Activated CD8-positive, alpha-beta memory T cell treated with anti-CD3 and anti-CD28 coated beads, Interleukin-2, amount 50 U/mL, for 24 hours (primary cell): ENCODE data around the gene ZBTB32.
"Not testable (repeated sequence)": the region's sequence is repeated elsewhere in the genome, so short reads cannot be mapped to it uniquely, and the experiment has no call there.

Source experiments
- DNase-seq: peaks from one replicate; pipeline ENCODE4 v3.0.0-alpha.2; 2020; ENCODE audit errors: extremely low read depth

The ZBTB32 gene

GRCh38 chr19:35720648-35721047 is 16.3 kb downstream of the ZBTB32 start:
- DNase-seq: no peak

- DNase-seq: no peak
Observed at GRCh38 chr19:35721374-35721773, 17.0 kb downstream of the ZBTB32 start.

GRCh38 chr19:35722461-35722860 is 18.1 kb downstream of the ZBTB32 start:
- no peak for DNase-seq

GRCh38 chr19:35722897-35723296 is 18.5 kb downstream of the ZBTB32 start:
- no peak for DNase-seq

- DNase-seq: no peak
Observed at GRCh38 chr19:35723671-35724070, 19.3 kb downstream of the ZBTB32 start.

DNA sequence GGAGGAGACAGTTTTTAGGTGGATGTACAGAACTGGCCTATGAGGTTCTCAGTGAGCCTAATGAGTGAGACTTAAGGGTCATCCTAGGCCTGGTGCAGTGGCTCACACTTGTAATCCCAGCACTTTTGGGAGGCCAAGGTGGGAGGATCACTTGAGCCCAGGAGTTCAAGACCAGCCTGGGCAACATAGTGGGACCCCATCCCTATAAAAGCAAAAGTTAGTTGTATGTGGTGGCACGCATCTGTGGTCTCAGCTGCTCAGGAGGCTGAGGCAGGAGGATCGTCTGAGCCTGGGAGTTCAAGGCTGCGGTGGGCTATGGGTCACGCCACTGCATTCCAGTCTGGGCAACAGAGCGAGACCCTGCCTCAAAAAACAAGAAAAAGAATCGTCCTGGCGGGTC is 19.8 kb downstream of the ZBTB32 start:
- DNase-seq: not testable (repeated sequence)

DNA sequence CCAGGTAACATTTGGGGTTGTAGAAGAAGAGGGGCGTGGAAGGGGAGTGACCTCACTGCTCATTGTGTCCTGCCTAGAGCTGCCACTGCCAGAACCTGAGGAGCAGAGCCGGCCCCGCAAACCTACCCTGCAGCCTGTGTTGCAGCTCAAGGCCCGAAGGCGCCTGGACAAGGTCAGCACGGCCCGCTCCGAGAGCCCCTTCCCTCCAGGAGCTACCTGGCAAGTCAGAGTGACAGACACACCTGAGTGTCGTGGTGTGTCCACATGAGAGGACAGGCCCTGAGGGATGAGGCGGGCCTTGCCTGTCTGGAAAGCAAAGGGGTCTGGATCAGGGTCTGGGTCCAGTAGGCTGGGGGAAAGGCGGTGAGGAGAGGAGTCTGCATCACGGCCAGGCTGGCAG is 20.2 kb downstream of the ZBTB32 start:
- no peak for DNase-seq

- DNase-seq: no peak
Observed at GRCh38 chr19:35725216-35725861, 21.0 kb downstream of the ZBTB32 start.

GRCh38 chr19:35727053-35727955 is 22.9 kb downstream of the ZBTB32 start:
- DNase-seq: no peak

GRCh38 chr19:35727956-35728706 is 23.8 kb downstream of the ZBTB32 start:
- no peak for DNase-seq

GRCh38 chr19:35729021-35729420 is 24.7 kb downstream of the ZBTB32 start:
- DNase-seq: no peak

DNA sequence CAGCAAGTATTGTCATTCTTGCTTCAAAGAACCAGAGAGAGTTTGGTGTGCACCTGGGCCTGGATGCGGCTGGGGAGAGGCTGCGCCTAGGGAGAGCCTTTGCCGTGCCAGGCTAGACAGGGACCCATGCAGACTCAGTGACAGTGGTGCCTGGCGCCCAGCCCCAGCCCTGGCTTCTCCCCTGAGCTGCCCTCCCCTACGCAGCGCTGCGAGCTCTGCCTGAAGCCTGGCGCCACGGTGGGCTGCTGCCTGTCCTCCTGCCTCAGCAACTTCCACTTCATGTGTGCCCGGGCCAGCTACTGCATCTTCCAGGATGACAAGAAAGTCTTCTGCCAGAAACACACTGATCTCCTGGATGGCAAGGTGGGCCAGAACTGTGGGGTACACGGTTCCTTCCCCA is 25.4 kb downstream of the ZBTB32 start:
- no peak for DNase-seq

DNA sequence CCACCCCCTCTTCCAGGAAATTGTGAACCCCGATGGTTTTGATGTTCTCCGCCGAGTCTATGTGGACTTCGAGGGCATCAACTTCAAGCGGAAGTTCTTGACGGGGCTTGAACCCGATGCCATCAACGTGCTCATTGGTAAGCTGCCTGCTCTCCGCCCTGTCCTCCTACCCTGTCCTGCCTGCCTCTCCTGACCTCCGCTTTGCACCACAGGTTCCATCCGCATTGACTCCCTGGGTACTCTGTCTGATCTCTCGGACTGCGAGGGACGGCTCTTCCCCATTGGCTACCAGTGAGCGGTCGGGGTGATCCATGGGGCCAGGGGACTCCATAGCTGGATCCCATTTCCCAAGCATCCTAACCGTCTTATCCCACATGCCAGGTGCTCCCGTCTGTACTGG is 26.0 kb downstream of the ZBTB32 start:
- DNase-seq: no peak

DNA sequence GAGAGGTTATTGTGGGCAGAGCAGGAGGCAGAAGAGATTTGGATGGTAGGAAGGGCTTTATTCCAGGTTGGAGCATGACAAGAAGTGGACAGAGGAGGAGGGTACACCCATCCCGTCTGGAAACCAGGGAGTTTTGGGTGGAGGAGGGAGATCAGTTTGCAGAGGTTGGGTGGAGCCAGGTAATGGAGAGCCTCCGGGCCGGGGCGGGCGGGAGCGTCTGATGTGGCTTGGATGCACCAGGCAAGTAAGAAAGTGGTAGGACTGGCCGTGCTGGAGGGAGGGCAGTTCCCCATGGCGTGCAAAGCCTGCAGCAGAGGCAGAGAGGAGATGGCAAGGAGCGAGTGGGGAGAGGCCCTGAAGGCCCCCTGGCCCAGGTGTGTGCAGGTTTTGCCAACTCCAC is 27.0 kb downstream of the ZBTB32 start:
- DNase-seq: no peak

- DNase-seq: no peak
Observed at GRCh38 chr19:35731779-35732405, 27.5 kb downstream of the ZBTB32 start.

DNA sequence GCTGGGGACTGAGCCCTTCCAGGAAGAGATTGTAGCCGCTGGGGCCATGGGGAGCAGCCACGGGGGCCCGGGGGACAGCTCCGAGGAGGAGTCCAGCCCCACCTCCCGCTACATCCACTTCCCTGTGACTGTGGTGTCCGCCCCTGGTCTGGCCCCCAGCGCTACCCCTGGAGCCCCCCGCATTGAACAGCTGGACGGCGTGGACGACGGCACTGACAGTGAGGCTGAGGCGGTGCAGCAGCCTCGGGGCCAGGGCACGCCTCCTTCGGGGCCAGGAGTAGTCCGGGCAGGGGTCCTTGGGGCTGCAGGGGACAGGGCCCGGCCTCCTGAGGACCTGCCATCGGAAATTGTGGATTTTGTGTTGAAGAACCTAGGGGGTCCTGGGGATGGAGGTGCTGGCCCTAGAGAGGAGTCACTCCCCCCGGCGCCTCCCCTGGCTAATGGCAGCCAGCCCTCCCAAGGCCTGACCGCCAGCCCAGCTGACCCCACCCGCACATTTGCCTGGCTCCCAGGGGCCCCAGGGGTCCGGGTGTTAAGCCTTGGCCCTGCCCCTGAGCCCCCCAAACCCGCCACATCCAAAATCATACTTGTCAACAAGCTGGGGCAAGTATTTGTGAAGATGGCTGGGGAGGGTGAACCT is 28.3 kb downstream of the ZBTB32 start:
- DNase-seq: no peak

DNA sequence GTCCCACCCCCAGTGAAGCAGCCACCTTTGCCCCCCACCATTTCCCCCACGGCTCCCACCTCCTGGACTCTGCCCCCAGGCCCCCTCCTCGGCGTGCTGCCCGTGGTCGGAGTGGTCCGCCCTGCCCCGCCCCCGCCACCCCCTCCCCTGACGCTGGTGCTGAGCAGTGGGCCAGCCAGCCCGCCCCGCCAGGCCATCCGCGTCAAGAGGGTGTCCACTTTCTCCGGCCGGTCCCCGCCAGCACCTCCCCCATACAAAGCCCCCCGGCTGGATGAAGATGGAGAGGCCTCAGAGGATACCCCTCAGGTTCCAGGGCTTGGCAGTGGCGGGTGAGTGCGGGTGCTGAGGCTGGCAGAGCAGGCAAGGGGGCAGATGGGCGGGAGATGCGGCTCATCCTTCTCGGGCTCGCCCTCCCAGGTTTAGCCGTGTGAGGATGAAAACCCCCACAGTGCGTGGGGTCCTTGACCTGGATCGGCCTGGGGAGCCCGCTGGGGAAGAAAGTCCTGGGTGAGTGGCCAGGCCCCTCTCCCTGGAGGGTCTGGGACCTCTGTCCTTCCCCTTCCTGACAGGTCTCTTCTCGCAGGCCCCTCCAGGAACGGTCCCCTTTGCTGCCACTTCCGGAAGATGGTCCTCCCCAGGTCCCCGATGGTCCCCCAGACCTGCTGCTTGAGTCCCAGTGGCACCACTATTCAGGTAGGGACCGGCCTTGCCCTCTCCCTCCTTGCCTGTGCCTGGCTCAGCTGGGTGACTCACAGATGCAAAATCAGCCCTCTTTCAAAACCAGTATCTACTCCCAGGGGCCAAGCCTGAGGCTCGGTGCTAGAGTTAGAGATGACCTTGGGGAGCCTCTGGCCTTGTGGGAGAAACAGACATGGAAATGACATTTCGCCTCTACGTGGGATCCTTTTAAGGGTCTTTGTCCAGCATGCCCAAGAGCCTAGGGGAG is 29.1 kb downstream of the ZBTB32 start:
- DNase-seq: no peak

DNA sequence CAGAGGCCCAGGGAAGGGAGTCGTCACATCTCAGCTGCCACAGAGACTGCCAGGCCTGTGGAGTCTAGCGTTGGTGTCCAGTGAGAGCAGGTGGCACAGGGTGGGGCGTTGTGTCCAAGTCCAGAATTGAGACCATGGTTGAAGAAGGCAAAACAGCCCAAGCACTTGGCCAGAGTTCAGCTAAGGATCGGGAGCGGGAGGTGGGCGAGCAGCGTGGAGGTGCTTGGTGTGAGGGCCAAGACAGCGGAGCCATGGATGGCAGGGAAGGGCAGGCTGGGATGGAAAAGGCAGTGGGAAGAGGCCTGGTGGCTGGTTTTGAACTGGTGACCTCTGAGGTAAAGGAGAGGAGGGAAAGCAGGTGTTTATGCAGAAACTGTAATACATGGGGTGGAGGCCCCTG is 29.9 kb downstream of the ZBTB32 start:
- no peak for DNase-seq

DNA sequence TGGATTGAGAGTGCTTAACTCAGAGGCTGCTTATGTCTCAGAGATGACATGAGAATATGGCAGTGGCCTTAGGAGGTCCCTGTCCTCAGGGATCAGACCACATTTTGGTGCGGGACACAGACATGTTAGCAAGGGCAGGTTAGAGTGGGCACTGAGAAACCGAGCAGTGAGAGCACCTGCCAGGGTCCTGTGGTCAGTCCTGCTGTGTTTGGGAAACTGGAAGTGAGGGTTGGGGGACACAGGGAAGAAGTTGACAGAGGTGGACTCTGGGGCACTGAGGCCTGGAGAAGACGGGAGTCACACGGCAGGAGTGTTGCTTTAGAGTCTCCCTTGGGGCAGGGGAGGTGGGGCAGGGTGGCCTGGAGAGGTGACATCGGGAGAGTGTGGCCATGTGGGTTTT is 30.5 kb downstream of the ZBTB32 start:
- no peak for DNase-seq
